ENCODE results near the gene SLC24A4.

DNA sequence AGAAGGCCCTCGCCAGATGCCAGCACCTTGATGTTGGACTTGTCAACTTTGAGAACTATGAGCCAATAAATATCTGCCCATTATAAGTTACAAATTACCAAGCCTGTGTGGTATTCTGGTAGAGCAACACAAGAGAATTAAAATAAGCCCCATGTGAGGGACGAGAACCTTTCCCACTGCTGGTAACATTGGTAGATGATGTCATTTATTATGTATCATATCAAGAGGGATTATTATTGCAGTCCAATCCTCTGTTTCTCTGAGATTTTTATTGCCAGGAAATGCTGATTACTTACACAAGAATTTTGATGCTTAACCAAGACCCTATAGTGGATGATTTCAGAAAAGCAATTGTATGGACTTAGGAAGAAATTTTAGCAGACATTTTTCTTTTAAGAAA is 40.3 kb upstream of the SLC24A4 start:
- TF ChIP-seq, protein P1, sequence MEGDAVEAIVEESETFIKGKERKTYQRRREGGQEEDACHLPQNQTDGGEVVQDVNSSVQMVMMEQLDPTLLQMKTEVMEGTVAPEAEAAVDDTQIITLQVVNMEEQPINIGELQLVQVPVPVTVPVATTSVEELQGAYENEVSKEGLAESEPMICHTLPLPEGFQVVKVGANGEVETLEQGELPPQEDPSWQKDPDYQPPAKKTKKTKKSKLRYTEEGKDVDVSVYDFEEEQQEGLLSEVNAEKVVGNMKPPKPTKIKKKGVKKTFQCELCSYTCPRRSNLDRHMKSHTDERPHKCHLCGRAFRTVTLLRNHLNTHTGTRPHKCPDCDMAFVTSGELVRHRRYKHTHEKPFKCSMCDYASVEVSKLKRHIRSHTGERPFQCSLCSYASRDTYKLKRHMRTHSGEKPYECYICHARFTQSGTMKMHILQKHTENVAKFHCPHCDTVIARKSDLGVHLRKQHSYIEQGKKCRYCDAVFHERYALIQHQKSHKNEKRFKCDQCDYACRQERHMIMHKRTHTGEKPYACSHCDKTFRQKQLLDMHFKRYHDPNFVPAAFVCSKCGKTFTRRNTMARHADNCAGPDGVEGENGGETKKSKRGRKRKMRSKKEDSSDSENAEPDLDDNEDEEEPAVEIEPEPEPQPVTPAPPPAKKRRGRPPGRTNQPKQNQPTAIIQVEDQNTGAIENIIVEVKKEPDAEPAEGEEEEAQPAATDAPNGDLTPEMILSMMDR (optimal IDR thresholded peaks at IDR 0.05 in 1 of 3, IDR thresholded peaks at IDR 0.05 in 1 of 3, conservative IDR thresholded peaks at IDR 0.05 in 1 of 3; ENCODE audit: extremely low read depth in 1 of 3, insufficient read depth in 2 of 3, low read length in 3 of 3): no peak
- no peak for TF ChIP-seq EZH2 (IDR thresholded peaks at IDR 0.05; ENCODE audit: low read length)
